ENCODE measurements around the gene SETBP1.

GRCh38 chr18:44946529-44947113 lies 265.9 kb downstream of the SETBP1 start:
- no peak for TF ChIP-seq CTCF (IDR thresholded peaks at IDR 0.05)
- no peak for TF ChIP-seq POLR2A (IDR thresholded peaks at IDR 0.05)

Data from lower leg skin (tissue), 3 donors.